Neural progenitor cell (in vitro differentiated cells): ENCODE data around the gene ZC3H18. TPM values are rescaled to one million over a fixed set of nuclear protein-coding genes. Genes with fewer than 3 reads are reported as not detected.

Experiments
- DNase-seq: peaks from one replicate; pipeline ENCODE4 v3.0.0-alpha.2; 2016; ENCODE audit warnings: low spot score
- H2AFZ ChIP-seq: fragments of 200-600 bp; sonication (generic); replicated peaks from 2 replicates; pipeline ENCODE4 v1.6.1; 2016; ENCODE audit warnings: antibody characterized with exemption
- H3F3A ChIP-seq: fragments of 200-600 bp; sonication (generic); 2 replicates; pipeline ENCODE4 v1.6.1; 2016; ENCODE audit warnings: antibody characterized with exemption, low read depth
- H3K27ac ChIP-seq: fragments of 200-600 bp; sonication (generic); 2 replicates; pipeline ENCODE4 v1.5.1; 2016; ENCODE audit warnings: mild to moderate bottlenecking
- H3K27me3 ChIP-seq: fragments of 200-600 bp; sonication (generic); 2 replicates; pipeline ENCODE4 v1.6.1; 2016; ENCODE audit warnings: mild to moderate bottlenecking, moderate library complexity
- H3K36me3 ChIP-seq: fragments of 200-600 bp; sonication (generic); 2 replicates; pipeline ENCODE4 v1.5.1; 2016
- H3K4me1 ChIP-seq: fragments of 200-600 bp; sonication (generic); 2 replicates; pipeline ENCODE4 v1.6.1; 2016; ENCODE audit warnings: mixed run types
- H3K4me2 ChIP-seq: fragments of 200-600 bp; sonication (generic); 2 replicates; pipeline ENCODE4 v1.6.1; 2016
- H3K4me3 ChIP-seq: fragments of 200-600 bp; sonication (generic); 2 replicates; pipeline ENCODE4 v1.5.1; 2016
- H3K79me2 ChIP-seq: fragments of 200-600 bp; sonication (generic); 2 replicates; pipeline ENCODE4 v1.6.1; 2016; ENCODE audit warnings: low read depth
- H3K9ac ChIP-seq: fragments of 200-600 bp; sonication (generic); 2 replicates; pipeline ENCODE4 v1.6.1; 2016
- H3K9me3 ChIP-seq: fragments of 200-600 bp; sonication (generic); 2 replicates; pipeline ENCODE4 v1.5.1; 2016; ENCODE audit warnings: low read depth
- H4K20me1 ChIP-seq: fragments of 200-600 bp; sonication (generic); 2 replicates; pipeline ENCODE4 v1.6.1; 2016; ENCODE audit warnings: low read depth
- H3K27ac Mint-ChIP-seq: 3 replicates; pipeline ENCODE4 v1.8.0; 2021; ENCODE audit warnings: mixed read lengths
- H3K27me3 Mint-ChIP-seq: 2 replicates; pipeline ENCODE4 v1.8.0; 2022; ENCODE audit warnings: low read depth, mild to moderate bottlenecking, inconsistent platforms, moderate library complexity, mixed read lengths; ENCODE audit not compliant: insufficient read depth
- H3K36me3 Mint-ChIP-seq: 3 replicates; pipeline ENCODE4 v1.8.0; 2021; ENCODE audit warnings: mixed read lengths
- H3K4me1 Mint-ChIP-seq: 3 replicates; pipeline ENCODE4 v1.8.0; 2021; ENCODE audit warnings: mixed read lengths
- H3K4me3 Mint-ChIP-seq: 3 replicates; pipeline ENCODE4 v1.8.0; 2021; ENCODE audit warnings: mild to moderate bottlenecking, moderate library complexity, mixed read lengths
- H3K9me3 Mint-ChIP-seq: 3 replicates; pipeline ENCODE4 v1.8.0; 2020; ENCODE audit warnings: mixed read lengths
- EZH2 ChIP-seq: fragments of 200-600 bp; sonication (generic); IDR thresholded peaks from 2 replicates; pipeline ENCODE4 v1.6.1; 2017; ENCODE audit warnings: antibody characterized with exemption, mild to moderate bottlenecking, moderate library complexity
- EZH2phosphoT487 ChIP-seq: fragments of 200-600 bp; sonication (generic); IDR thresholded peaks from 2 replicates; pipeline ENCODE4 v1.6.1; 2017; ENCODE audit warnings: antibody characterized with exemption
- total RNA-seq: library from RNA; depleted of rRNA; stranded (reverse); fragments of >200 nt; gene quantifications from 2 replicates; pipeline ENCODE4 v1.2.3, GENCODE V29; 2015; ENCODE audit warnings: low replicate concordance
- TF ChIP-seq, protein P1 (sequence below): fragments of 200-600 bp; sonication (generic); IDR thresholded peaks from 2 replicates; pipeline ENCODE4 v1.5.1; 2017; ENCODE audit warnings: antibody characterized with exemption, mild to moderate bottlenecking

ZC3H18 gene
- total RNA-seq, 1 donor from 2014 or later, result 24.2 TPM

DNA sequence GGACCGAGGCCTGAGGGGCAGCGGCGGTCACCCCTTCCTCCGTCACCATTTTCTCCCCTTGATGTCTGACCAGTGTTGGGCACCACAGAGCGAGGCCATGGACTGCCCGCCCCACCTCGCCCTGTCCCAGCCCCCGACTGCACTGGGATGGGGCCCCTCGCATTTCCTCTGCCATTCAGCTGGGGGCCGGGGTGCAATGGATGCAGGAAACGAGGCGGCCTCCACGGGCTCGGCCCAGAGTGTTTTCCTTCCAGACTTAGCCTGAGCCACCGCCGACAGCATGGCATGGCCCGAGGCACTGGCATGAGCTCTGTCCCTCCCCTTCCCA, 44.6 kb upstream of the ZC3H18 start:
- Mint-ChIP-seq H3K9me3 (no peaks in the 10 kb centered on the region), H3K36me3 (no peaks in the 10 kb centered on the region), H3K27me3 (peaks cover 11% of the 10 kb centered on the region), H3K4me1 (peaks cover 8% of the 10 kb centered on the region), H3K4me3 (no peak overlapping the region), H3K27ac (no peak overlapping the region)
- Histone ChIP-seq H2AFZ (no peak overlapping the region), H3K27ac (no peak overlapping the region), H3K36me3 (no peaks in the 10 kb centered on the region), H3F3A (peaks cover 3% of the 10 kb centered on the region), H3K4me3 (no peak overlapping the region), H3K9ac (no peak overlapping the region), H3K27me3 (no peaks in the 10 kb centered on the region), H3K4me1 (peaks cover 3% of the 10 kb centered on the region), H3K9me3 (no peaks in the 10 kb centered on the region), H3K4me2 (no peak overlapping the region), H4K20me1 (peaks cover 9% of the 10 kb centered on the region), H3K79me2 (no peaks in the 10 kb centered on the region)
- DNase-seq, result no peak
- TF ChIP-seq EZH2 (no peak), EZH2phosphoT487 (no peak)
- TF ChIP-seq, protein P1, sequence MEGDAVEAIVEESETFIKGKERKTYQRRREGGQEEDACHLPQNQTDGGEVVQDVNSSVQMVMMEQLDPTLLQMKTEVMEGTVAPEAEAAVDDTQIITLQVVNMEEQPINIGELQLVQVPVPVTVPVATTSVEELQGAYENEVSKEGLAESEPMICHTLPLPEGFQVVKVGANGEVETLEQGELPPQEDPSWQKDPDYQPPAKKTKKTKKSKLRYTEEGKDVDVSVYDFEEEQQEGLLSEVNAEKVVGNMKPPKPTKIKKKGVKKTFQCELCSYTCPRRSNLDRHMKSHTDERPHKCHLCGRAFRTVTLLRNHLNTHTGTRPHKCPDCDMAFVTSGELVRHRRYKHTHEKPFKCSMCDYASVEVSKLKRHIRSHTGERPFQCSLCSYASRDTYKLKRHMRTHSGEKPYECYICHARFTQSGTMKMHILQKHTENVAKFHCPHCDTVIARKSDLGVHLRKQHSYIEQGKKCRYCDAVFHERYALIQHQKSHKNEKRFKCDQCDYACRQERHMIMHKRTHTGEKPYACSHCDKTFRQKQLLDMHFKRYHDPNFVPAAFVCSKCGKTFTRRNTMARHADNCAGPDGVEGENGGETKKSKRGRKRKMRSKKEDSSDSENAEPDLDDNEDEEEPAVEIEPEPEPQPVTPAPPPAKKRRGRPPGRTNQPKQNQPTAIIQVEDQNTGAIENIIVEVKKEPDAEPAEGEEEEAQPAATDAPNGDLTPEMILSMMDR, result no peak

DNA sequence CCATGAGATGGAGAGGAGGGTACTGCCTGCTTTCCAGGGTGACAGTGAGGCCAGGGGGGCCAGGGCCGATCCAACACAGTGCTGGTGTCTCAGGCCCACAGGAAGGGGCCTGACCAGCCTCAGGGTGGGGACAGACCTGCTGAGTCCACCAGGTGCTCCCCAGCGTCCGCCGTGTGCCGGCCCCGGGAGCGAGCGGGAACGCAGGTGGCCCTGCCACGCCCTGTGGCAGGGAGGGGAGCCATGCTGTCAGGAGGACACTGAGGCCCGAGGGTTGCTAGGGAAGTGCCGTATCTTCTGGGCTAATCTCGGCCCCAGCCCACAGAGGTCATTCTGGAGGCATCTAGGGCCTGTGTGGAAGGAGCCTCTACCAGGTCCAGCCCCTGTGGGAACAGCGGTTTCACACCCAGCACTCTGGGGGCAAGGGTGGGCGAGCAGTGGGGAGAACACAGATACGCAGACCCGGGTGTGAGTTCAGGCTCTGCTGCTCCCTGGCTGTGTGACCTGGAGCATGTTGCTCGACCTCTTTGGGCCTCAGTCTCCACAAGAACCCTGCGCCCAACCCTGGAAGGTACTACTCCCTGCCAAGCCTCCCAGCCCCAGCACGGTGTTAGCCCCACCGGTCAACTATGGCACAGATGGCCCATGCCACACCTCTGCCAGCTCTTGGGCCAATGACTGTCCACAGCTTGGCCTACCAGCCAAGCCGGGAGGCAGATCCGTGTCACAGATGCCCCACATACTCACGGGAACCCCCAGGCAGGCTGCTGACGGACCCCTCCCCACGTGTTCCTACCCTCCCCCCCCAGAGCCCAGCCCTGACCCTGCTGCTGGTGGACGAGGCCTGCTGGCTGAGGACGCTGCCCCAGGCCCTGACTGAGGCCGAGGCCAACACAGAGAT, 43.9 kb upstream of the ZC3H18 start:
- H3K27me3 Mint-ChIP-seq, result peaks cover 11% of the 10 kb centered on the region
- DNase-seq, result no peak
- no peaks in the 10 kb centered on the region for H3K9me3 Mint-ChIP-seq
- TF ChIP-seq EZH2phosphoT487 (no peak), EZH2 (no peak)
- TF ChIP-seq, protein P1, result no peak
- H2AFZ ChIP-seq, result no peak overlapping the region
- no peak overlapping the region for H3K4me2 ChIP-seq
- no peaks in the 10 kb centered on the region for H3K79me2 ChIP-seq
- no peaks in the 10 kb centered on the region for H3K36me3 ChIP-seq
- peaks cover 3% of the 10 kb centered on the region for H3K4me1 ChIP-seq
- no peak overlapping the region for H3K27ac ChIP-seq
- no peak overlapping the region for H3K4me3 Mint-ChIP-seq
- H3K4me3 ChIP-seq, result no peak overlapping the region
- peaks cover 3% of the 10 kb centered on the region for H3F3A ChIP-seq
- H3K36me3 Mint-ChIP-seq, result no peaks in the 10 kb centered on the region
- H3K9me3 ChIP-seq, result no peaks in the 10 kb centered on the region
- H4K20me1 ChIP-seq, result peaks cover 9% of the 10 kb centered on the region
- H3K9ac ChIP-seq, result no peak overlapping the region
- no peaks in the 10 kb centered on the region for H3K27me3 ChIP-seq
- peaks cover 8% of the 10 kb centered on the region for H3K4me1 Mint-ChIP-seq
- no peak overlapping the region for H3K27ac Mint-ChIP-seq

- peaks cover 3% of the 10 kb centered on the region for H3F3A ChIP-seq
- TF ChIP-seq, protein P1, result no peak
- TF ChIP-seq EZH2phosphoT487 (no peak), EZH2 (no peak)
- no peak overlapping the region for H2AFZ ChIP-seq
- no peaks in the 10 kb centered on the region for H3K9me3 Mint-ChIP-seq
- peaks cover 11% of the 10 kb centered on the region for H3K4me1 Mint-ChIP-seq
- H3K4me2 ChIP-seq, result no peak overlapping the region
- no peak overlapping the region for H3K4me3 ChIP-seq
- no peak overlapping the region for H3K9ac ChIP-seq
- no peak overlapping the region for H3K27ac ChIP-seq
- H3K4me3 Mint-ChIP-seq, result no peak overlapping the region
- H3K36me3 Mint-ChIP-seq, result no peaks in the 10 kb centered on the region
- H3K4me1 ChIP-seq, result peaks cover 3% of the 10 kb centered on the region
- DNase-seq, result no peak
- no peaks in the 10 kb centered on the region for H3K79me2 ChIP-seq
- no peak overlapping the region for H3K27ac Mint-ChIP-seq
- H3K27me3 ChIP-seq, result no peaks in the 10 kb centered on the region
- peaks cover 11% of the 10 kb centered on the region for H3K27me3 Mint-ChIP-seq
- H3K36me3 ChIP-seq, result no peaks in the 10 kb centered on the region
- peaks cover 11% of the 10 kb centered on the region for H4K20me1 ChIP-seq
- no peaks in the 10 kb centered on the region for H3K9me3 ChIP-seq
These were observed 43.4 kb upstream of the ZC3H18 start for GRCh38 chr16:88526906-88527185.
